Measurements from ENCODE around the gene WRAP53. TPM values are rescaled to one million over a fixed set of nuclear protein-coding genes. Genes with fewer than 3 reads are reported as not detected.

WRAP53 gene
- total RNA-seq, 1 donor from 2014 or later: 21.3 TPM

GRCh38 chr17:7652388-7653356 lies 35.6 kb upstream of the WRAP53 start:
- Mint-ChIP-seq H3K4me1 (ENCODE audit: unreplicated experiment) (peaks cover 33% of the 10 kb centered on the region), H3K4me3 (ENCODE audit: unreplicated experiment) (peak overlapping the region; percentile 81), H3K27me3 (ENCODE audit: unreplicated experiment) (peaks cover 31% of the 10 kb centered on the region), H3K9me3 (ENCODE audit: unreplicated experiment) (no peaks in the 10 kb centered on the region), H3K27ac (ENCODE audit: unreplicated experiment) (peak overlapping the region; percentile 18), H3K36me3 (ENCODE audit: low read depth, unreplicated experiment) (peaks cover 18% of the 10 kb centered on the region)
- DNase-seq (ENCODE audit: low spot score): no peak
- no peak for TF ChIP-seq CTCF (IDR thresholded peaks at IDR 0.05; ENCODE audit: unreplicated experiment)

- Mint-ChIP-seq H3K9me3 (ENCODE audit: unreplicated experiment) (no peaks in the 10 kb centered on the region), H3K4me1 (ENCODE audit: unreplicated experiment) (peaks cover 36% of the 10 kb centered on the region), H3K4me3 (ENCODE audit: unreplicated experiment) (peak overlapping the region; percentile 72), H3K36me3 (ENCODE audit: low read depth, unreplicated experiment) (peaks cover 18% of the 10 kb centered on the region), H3K27ac (ENCODE audit: unreplicated experiment) (peak overlapping the region; percentile 17), H3K27me3 (ENCODE audit: unreplicated experiment) (peaks cover 26% of the 10 kb centered on the region)
- TF ChIP-seq CTCF (IDR thresholded peaks at IDR 0.05; ENCODE audit: unreplicated experiment): no peak
- no peak for DNase-seq (ENCODE audit: low spot score)
Measured at GRCh38 chr17:7654832-7655540, 33.3 kb upstream of the WRAP53 start.

- H3K27me3 Mint-ChIP-seq (ENCODE audit: unreplicated experiment): peaks cover 25% of the 10 kb centered on the region
- peaks cover 31% of the 10 kb centered on the region for H3K4me1 Mint-ChIP-seq (ENCODE audit: unreplicated experiment)
- no peak overlapping the region for H3K27ac Mint-ChIP-seq (ENCODE audit: unreplicated experiment)
- no peak overlapping the region for H3K4me3 Mint-ChIP-seq (ENCODE audit: unreplicated experiment)
- peaks cover 18% of the 10 kb centered on the region for H3K36me3 Mint-ChIP-seq (ENCODE audit: low read depth, unreplicated experiment)
- no peak for DNase-seq (ENCODE audit: low spot score)
- no peaks in the 10 kb centered on the region for H3K9me3 Mint-ChIP-seq (ENCODE audit: unreplicated experiment)
- no peak for TF ChIP-seq CTCF (IDR thresholded peaks at IDR 0.05; ENCODE audit: unreplicated experiment)
Measured at GRCh38 chr17:7655541-7655840, 32.8 kb upstream of the WRAP53 start.

- Mint-ChIP-seq H3K4me3 (ENCODE audit: unreplicated experiment) (peak overlapping the region; percentile 81), H3K27ac (ENCODE audit: unreplicated experiment) (peak overlapping the region; percentile 88), H3K9me3 (ENCODE audit: unreplicated experiment) (no peaks in the 10 kb centered on the region), H3K4me1 (ENCODE audit: unreplicated experiment) (peaks cover 28% of the 10 kb centered on the region), H3K36me3 (ENCODE audit: low read depth, unreplicated experiment) (peaks cover 18% of the 10 kb centered on the region), H3K27me3 (ENCODE audit: unreplicated experiment) (peaks cover 20% of the 10 kb centered on the region)
- TF ChIP-seq CTCF (IDR thresholded peaks at IDR 0.05; ENCODE audit: unreplicated experiment): peak; percentile 27
- peak; percentile 75 for DNase-seq (ENCODE audit: low spot score)
Measured at GRCh38 chr17:7656958-7657609, 31.2 kb upstream of the WRAP53 start.

All from endothelial cell (in vitro differentiated cells).